ENCODE results near the gene TBCB.

- TF ChIP-seq, protein P1, sequence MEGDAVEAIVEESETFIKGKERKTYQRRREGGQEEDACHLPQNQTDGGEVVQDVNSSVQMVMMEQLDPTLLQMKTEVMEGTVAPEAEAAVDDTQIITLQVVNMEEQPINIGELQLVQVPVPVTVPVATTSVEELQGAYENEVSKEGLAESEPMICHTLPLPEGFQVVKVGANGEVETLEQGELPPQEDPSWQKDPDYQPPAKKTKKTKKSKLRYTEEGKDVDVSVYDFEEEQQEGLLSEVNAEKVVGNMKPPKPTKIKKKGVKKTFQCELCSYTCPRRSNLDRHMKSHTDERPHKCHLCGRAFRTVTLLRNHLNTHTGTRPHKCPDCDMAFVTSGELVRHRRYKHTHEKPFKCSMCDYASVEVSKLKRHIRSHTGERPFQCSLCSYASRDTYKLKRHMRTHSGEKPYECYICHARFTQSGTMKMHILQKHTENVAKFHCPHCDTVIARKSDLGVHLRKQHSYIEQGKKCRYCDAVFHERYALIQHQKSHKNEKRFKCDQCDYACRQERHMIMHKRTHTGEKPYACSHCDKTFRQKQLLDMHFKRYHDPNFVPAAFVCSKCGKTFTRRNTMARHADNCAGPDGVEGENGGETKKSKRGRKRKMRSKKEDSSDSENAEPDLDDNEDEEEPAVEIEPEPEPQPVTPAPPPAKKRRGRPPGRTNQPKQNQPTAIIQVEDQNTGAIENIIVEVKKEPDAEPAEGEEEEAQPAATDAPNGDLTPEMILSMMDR (IDR thresholded peaks at IDR 0.05): no peak
- TF ChIP-seq POLR2A (IDR thresholded peaks at IDR 0.05): no peak
Measured at GRCh38 chr19:36120984-36121358, 5.7 kb downstream of the TBCB start.

Data from lower leg skin (tissue), 3 donors.